Measurements from ENCODE around the gene TET2.

The TET2 gene

DNA sequence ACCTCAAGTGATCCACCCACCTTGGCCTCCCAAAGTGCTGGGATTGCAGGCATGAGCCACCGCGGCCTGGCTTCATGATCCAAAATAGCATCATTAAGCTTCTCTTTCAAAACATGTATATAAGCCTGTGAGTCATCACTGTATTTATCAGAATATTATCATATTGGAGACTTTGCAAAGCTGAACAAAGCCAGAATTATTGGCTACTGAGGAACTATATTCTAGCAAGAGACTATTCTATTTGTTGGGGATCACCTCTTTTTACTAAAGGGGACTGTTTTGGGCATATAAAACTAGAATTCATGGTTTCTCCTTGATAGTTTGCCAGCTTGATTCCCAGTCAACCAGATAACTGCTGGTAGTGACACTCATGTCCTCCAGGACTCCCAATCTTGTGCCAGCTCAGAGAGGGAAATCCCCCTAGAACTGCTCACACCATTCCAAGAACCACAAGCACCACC, 40.1 kb downstream of the TET2 start:
- DNase-seq = peak; percentile 33

DNA sequence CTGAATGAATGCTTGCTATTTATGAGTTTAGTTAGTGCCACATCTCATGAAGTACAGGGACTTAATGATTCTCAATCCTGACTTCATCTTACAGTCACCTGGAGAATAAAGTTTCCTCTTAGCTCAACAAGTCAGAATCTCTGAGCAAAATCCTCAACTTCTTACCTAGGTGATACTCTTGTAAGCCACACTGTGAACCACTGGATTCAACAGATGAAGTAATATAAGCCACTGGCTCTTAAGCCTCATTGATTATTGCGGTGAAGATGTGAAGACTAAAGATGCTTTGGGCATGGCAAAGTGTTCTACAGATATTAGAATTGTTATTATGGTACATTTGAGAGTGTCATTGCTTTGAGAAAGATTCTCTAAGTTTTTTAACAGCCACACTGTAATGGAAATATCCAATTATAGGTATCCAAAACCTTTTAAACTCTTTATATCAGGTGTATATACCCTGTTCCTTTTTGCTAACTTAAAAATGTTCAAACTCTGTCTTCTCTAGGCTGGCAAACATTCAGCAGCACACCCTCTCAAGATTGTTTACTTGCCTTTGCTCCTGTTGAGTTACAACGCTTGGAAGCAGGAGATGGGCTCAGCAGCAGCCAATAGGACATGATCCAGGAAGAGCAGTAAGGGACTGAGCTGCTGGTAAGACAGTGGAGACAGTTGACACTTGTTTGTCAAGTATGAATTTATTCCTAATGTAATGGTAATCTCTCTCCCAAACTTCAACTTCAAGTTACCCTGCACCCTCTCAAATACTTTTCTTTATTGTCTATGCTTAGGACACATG, 43.4 kb downstream of the TET2 start:
- DNase-seq = no peak

- peak; percentile 35 for DNase-seq
Measured at GRCh38 chr4:105191621-105192210, 45.0 kb downstream of the TET2 start.

DNA sequence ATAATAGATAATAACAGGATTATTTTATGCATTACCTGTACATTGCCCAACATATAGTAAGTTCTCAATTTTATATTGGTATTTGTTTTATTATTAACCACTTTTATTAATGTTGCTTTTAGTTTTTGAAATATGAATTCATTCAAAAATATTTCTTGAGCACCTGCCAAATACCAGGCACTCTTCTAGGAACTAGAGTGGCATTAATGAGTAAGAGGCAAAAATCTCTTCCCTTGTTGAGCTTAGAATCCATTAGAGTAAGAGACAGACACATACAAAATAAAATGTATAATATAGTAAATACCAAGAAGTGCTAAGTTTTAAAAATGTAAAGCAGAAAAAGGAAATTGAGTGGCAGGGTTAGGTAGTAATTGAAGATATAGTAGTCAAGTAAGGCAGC, 45.8 kb downstream of the TET2 start:
- no peak for DNase-seq

DNA sequence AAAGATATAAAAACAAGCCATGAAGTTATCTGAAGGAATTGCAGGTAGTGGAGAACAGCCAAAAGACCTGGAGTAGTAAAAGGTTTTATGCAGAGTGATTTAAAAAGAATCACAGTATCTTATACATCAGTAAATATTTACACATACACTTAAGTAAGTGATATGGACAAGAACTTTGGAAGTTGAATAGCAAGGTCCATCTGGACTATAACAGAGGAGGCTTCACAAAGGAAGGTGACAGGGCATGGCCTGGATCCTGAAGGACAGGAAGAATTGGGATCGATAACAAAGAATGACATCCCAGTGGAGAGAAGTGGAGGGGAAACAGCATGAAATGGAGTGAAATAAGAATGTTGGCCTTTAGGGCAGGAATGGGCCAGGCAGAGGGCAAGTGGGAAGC, 46.2 kb downstream of the TET2 start:
- no peak for DNase-seq

DNA sequence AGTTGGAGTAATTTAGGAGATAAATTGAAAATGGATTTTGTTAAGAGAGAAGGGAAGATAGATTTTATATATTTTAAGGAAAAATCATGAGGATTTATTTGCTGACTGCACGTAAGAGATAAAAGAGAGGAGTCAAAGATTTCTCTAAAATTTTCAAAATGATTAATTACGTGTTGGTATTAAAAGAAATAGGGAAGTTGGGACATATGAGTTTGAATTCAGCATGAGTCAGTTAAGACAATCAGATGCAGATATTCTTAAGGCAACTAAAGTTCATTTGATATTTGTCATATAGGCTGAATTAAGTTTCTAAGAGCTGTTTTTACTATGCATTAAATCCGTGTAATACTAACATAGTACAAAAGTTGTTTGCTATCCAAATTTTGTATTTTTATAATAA, 46.9 kb downstream of the TET2 start:
- no peak for DNase-seq

DNA sequence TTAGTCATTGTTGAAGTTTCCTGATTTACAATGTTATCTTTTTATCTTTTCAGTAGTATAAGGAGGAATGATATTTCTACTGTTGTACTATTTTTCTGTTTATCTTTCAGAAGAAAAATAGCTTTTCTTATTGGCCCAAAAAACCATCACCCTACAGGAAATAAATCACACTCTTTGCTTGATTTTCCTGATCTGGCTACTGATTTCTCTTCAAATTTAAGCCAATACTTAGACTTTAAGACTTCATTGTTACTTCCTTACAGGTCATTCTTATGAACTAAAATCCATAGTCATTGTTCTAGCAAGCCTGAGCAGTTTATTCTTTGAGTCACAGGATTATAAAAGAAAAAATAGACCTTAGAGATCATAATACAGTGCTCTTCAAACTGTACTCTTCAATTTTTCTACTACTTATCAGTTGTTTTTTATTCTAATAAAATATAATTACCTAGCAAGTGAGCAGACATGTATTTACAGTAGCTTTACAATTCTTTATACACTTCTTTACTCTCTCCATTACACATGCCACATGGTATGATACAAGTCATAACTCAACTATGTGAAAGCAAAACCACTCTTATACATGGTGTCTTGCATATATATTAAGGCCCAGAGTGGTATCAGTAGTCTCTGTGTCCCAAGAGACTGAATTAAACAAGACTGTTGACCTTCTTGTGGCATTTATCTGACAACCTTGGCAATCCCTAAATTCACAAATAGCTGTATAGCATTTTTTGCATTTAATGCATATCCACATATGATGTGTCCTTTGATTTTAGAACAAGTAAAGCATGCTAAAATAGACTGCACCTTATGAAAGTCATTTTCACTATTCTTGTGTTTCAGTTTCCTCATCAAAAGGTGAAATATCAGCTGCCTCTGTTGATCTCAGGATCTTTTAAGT, 47.9 kb downstream of the TET2 start:
- DNase-seq = peak; percentile 69

- DNase-seq = no peak
Measured at GRCh38 chr4:105196523-105197145, 50.0 kb downstream of the TET2 start.

- no peak for DNase-seq
Measured at GRCh38 chr4:105197777-105198176, 51.1 kb downstream of the TET2 start.

- DNase-seq = peak; percentile 53
Measured at GRCh38 chr4:105198541-105198940, 51.9 kb downstream of the TET2 start.

DNA sequence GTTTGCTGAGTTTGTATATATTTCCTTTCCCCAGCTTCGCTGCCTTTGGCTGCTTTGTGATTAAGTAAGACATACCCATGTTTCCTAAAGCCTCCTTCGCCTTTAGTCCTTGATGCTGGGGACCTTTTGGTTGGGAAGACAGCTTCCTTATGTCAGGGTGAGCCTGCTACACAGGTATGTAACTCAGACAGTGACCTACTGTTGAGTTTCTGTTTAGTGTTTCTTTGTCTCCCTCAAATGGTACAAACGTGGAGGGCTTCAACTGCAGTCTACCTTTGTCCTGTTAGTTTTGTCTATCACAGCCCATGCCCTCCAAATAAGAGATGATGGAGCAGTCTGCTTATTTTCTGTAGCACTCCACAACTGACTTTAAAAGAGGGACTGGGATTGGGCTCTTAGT, 59.5 kb downstream of the TET2 start:
- DNase-seq = no peak

DNA sequence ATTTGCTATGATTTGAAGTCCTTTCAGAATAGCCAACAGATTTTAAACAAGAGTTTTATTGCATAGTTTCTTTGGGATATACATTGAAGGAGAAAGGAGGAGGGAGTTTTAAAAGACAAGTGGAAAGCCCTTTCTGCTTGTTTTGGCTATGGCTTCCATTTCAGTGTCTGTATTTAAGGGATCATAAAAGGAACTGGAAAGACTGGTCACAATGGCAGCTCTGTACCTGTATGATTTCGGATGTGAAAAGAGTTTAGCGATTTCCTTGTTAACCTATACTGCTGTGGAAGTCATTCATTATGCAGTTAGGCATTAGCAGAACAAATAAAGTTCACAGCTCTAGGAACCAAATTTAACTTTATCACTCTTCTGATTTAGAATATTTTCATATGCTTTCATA, 60.7 kb downstream of the TET2 start:
- no peak for DNase-seq

DNA sequence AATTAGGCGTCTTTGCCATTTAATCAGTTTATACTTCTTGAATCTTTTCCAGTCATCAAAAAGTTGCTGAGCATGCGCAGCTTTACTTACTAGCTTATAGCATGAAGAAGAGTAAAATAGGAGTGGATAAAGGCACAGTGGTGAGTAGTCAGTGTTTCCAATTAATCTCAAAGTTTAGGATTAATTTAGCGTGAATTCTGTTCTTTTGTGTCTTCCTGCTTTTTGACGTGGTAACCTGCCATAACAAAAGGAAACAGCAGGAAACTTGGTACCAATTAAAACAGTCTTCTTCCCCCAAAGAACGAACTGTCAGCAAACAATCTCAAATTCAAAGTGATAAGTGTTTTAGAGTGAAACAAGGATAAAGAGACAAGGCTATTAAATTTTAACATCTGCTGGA, 61.9 kb downstream of the TET2 start:
- DNase-seq = no peak

- no peak for DNase-seq
Measured at GRCh38 chr4:105210916-105211315, 64.2 kb downstream of the TET2 start.

- peak; percentile 60 for DNase-seq
Measured at GRCh38 chr4:105215609-105216313, 69.1 kb downstream of the TET2 start.

GRCh38 chr4:105225500-105225899, 78.8 kb downstream of the TET2 start:
- DNase-seq = no peak

DNA sequence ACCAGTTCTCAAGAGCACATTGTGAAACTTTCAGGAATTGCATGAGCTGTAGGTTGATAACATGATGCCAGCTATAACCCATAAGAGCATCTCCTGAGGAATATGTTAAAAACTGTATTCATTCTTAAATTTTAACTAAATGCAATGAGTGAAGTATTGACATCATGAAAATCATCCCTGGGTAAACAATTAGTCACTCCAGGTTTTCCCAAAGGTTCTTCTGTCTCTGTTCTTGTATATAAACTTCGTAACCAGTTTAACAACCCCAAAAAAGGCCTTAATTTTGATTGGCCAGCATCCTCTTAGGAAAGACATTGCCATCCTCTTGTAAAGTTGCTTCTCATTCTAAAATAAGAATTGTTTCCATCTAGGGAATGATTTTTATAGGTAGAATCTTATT, 80.4 kb downstream of the TET2 start:
- DNase-seq = no peak

GRCh38 chr4:105230287-105230686, 83.6 kb downstream of the TET2 start:
- no peak for DNase-seq

- DNase-seq = no peak
Measured at GRCh38 chr4:105232374-105232773, 85.7 kb downstream of the TET2 start.

DNA sequence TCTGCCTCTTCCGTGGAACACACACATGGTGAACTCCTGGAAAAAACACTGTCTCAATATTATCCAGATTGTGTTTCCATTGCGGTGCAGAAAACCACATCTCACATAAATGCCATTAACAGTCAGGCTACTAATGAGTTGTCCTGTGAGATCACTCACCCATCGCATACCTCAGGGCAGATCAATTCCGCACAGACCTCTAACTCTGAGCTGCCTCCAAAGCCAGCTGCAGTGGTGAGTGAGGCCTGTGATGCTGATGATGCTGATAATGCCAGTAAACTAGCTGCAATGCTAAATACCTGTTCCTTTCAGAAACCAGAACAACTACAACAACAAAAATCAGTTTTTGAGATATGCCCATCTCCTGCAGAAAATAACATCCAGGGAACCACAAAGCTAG, 87.9 kb downstream of the TET2 start:
- DNase-seq = peak; percentile 49

DNA sequence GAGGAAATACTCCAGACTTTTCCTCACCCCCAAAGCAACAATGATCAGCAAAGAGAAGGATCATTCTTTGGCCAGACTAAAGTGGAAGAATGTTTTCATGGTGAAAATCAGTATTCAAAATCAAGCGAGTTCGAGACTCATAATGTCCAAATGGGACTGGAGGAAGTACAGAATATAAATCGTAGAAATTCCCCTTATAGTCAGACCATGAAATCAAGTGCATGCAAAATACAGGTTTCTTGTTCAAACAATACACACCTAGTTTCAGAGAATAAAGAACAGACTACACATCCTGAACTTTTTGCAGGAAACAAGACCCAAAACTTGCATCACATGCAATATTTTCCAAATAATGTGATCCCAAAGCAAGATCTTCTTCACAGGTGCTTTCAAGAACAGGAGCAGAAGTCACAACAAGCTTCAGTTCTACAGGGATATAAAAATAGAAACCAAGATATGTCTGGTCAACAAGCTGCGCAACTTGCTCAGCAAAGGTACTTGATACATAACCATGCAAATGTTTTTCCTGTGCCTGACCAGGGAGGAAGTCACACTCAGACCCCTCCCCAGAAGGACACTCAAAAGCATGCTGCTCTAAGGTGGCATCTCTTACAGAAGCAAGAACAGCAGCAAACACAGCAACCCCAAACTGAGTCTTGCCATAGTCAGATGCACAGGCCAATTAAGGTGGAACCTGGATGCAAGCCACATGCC, 89.7 kb downstream of the TET2 start:
- no peak for DNase-seq

- no peak for DNase-seq
Measured at GRCh38 chr4:105236916-105237311, 90.2 kb downstream of the TET2 start.

Measured in fibroblast of upper back skin (primary cell).